ENCODE measurements around the gene ACTG1. TPM values are rescaled to one million over a fixed set of nuclear protein-coding genes. Genes with fewer than 3 reads are reported as not detected.
A peak's percentile ranks its signal among the peaks of the same experiment; 100 is the strongest.
"Not testable (repeated sequence)": the region's sequence is repeated elsewhere in the genome, so short reads cannot be mapped to it uniquely, and the experiment has no call there.

The ACTG1 gene
- total and polyA plus RNA-seq, 9 of the 15 experiments (the other 6 are each of a cell fraction or from before 2014, with no cell fraction given) = 224 to 1,775 (median 568) TPM

DNA sequence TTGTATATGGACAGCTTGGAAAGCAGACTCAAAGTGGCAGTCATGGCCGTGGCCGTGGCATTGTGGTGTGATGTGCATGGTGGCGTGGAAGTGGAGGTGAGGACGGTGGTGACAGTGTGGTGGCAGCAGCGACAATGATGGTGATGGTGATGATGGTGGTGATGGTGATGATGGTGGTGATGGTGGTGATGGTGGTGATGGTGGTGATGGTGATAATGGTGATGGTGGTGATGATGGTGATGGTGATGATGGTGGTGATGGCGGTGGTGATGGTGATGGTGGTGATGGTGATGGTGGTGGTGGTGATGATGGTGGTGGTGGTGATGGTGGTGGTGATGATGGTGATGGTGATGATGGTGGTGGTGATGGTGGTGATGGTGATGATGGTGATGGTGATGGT is 18.4 kb upstream of the ACTG1 start:
- CTCF ChIA-PET (ENCODE audit: low intra/inter-chr PET ratio); H4K20me1 ChIP-seq (replicated peaks; ENCODE audit: control insufficient read depth, insufficient read depth, low read length); ATAC-seq; H3K36me3 ChIP-seq (ENCODE audit: control insufficient read depth, insufficient read depth, low read length); BruUV-seq (replicated peaks); H3K4me2 ChIP-seq (ENCODE audit: insufficient read depth, low read length); H3K9me3 ChIP-seq (replicated peaks; ENCODE audit: control insufficient read depth, insufficient read depth, low read depth, low read length); intact Hi-C loops (cut with micrococcal nuclease); H3K9ac ChIP-seq (ENCODE audit: insufficient read depth in 1 of 2, low read depth in 2 of 2, low read length in 2 of 2); H3K9me1 ChIP-seq (ENCODE audit: control insufficient read depth, insufficient read depth, low read length); in situ Hi-C loops (cut with MboI); H2AFZ ChIP-seq (ENCODE audit: low read depth, low read length); H3K79me2 ChIP-seq (ENCODE audit: control insufficient read depth, insufficient read depth, low read length); H3K4me3 ChIP-seq; DNase-seq (ENCODE audit: extremely low read depth in 1 of 4, low spot score in 3 of 4); H3K27ac ChIP-seq (ENCODE audit: extremely low read depth, low read depth, low read length): not testable (repeated sequence)
- POLR2A ChIA-PET = interaction anchor here (0.6 to 1.1 kb wide), 3 partner anchors 12 to 280 kb away, joined by 3 to 6 read pairs (median 4); partner anchors contain the start of gene ACTG1
- peaks cover 0 to 24% of the 10 kb centered on the region in 2 experiments; a peak in 3 of 5 replicates for H3K27me3 ChIP-seq (ENCODE audit: control insufficient read depth in 2 of 2, insufficient read depth in 2 of 2, low read length in 2 of 2)
- 84% methylated on average over 5 of the region's 6 CpGs for WGBS (ENCODE audit: insufficient coverage, low coverage, missing lambda C conversion rate)
- peaks cover 0 to 49% of the 10 kb centered on the region in 2 experiments; a peak in 2 of 5 replicates for H3K4me1 ChIP-seq (replicated peaks in 1 of 2; ENCODE audit: control insufficient read depth in 2 of 2, insufficient read depth in 2 of 2, low read length in 2 of 2)
- peak; percentile 70 for FAIRE-seq
- 0 out of 2 replicates have a peak, but pooled peaks have one; percentile 45 for TF ChIP-seq POLR2A (conservative IDR thresholded peaks at IDR 0.05)
- TF ChIP-seq ZKSCAN1 (IDR thresholded peaks at IDR 0.05; ENCODE audit: low read depth, low read length) = peak; percentile 35; the same call in 1 of the 2 replicates

DNA sequence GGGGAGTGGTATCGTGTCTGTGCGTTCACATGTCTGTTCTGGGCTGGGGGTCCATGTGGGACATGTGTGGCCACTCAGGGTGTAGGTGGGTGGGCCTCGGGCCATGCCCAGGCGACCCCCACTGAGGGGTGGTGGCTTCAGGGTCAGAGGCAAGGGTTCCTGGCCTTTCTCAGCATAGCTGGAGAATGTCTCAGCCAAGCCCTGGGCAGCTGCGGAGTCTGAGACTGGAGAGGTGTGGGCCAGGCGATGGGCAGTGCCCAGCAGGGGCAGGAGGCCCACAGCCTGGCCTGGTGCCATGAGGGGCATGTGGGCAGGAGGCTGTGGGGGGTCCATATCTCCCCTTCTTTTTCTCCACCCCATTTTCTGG is 16.8 kb upstream of the ACTG1 start:
- BruUV-seq (replicated peaks) = no TSS peak
- no peak for FAIRE-seq
- 31% methylated on average over 6 of the region's 6 CpGs for whole genome bisulfite sequencing (ENCODE audit: insufficient coverage, low coverage, missing lambda C conversion rate)
- CTCF ChIA-PET (ENCODE audit: low intra/inter-chr PET ratio) = no interaction called here
- POLR2A ChIA-PET = interaction anchor here (1.6 kb wide), 1 partner anchor 9 kb away, joined by 8 read pairs; no protein-coding TSS in a partner anchor
- Histone ChIP-seq H3K4me2 (ENCODE audit: insufficient read depth, low read length) (no peak overlapping the region), H3K9me3 (replicated peaks; ENCODE audit: control insufficient read depth, insufficient read depth, low read depth, low read length) (0 out of 2 replicates have a peak, but pooled peaks cover 2% of the 10 kb centered on the region), H2AFZ (ENCODE audit: low read depth, low read length) (no peak overlapping the region), H3K27me3 (ENCODE audit: control insufficient read depth in 2 of 2, insufficient read depth in 2 of 2, low read length in 2 of 2) (peaks cover 0 to 34% of the 10 kb centered on the region in 2 experiments; a peak in 3 of 5 replicates), H4K20me1 (replicated peaks; ENCODE audit: control insufficient read depth, insufficient read depth, low read length) (no peaks in the 10 kb centered on the region), H3K4me1 (replicated peaks in 1 of 2; ENCODE audit: control insufficient read depth in 2 of 2, insufficient read depth in 2 of 2, low read length in 2 of 2) (peaks cover 0 to 56% of the 10 kb centered on the region in 2 experiments; a peak in 2 of 5 replicates), H3K27ac (ENCODE audit: extremely low read depth, low read depth, low read length) (no peak overlapping the region), H3K4me3 (no peak overlapping the region), H3K9ac (ENCODE audit: insufficient read depth in 1 of 2, low read depth in 2 of 2, low read length in 2 of 2) (no peak overlapping the region; a peak in 1 of 4 replicates), H3K9me1 (ENCODE audit: control insufficient read depth, insufficient read depth, low read length) (no peaks in the 10 kb centered on the region), H3K36me3 (ENCODE audit: control insufficient read depth, insufficient read depth, low read length) (no peaks in the 10 kb centered on the region), H3K79me2 (ENCODE audit: control insufficient read depth, insufficient read depth, low read length) (no peaks in the 10 kb centered on the region)
- ATAC-seq = no peak
- DNase-seq (ENCODE audit: extremely low read depth in 1 of 4, low spot score in 3 of 4) = no peak
- in situ Hi-C loops (cut with MboI) = no loop called here
- intact Hi-C loops (cut with micrococcal nuclease) = no loop called here
- TF ChIP-seq, protein P1, sequence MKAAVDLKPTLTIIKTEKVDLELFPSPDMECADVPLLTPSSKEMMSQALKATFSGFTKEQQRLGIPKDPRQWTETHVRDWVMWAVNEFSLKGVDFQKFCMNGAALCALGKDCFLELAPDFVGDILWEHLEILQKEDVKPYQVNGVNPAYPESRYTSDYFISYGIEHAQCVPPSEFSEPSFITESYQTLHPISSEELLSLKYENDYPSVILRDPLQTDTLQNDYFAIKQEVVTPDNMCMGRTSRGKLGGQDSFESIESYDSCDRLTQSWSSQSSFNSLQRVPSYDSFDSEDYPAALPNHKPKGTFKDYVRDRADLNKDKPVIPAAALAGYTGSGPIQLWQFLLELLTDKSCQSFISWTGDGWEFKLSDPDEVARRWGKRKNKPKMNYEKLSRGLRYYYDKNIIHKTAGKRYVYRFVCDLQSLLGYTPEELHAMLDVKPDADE (conservative IDR thresholded peaks at IDR 0.05; ENCODE audit: control insufficient read depth, low read depth, low read length) = no peak
- TF ChIP-seq BRCA1 (IDR thresholded peaks at IDR 0.05) (no peak), BRCA1 (CRISPR knock-in tag; IDR thresholded peaks at IDR 0.05) (no peak), POLR2G (IDR thresholded peaks at IDR 0.05; ENCODE audit: low read depth, low read length) (no peak; the same call in 1 of the 2 replicates), COPS2 (conservative IDR thresholded peaks at IDR 0.05) (no peak), ZNF830 (CRISPR knock-in tag; IDR thresholded peaks at IDR 0.05) (no peak), MBD2 (IDR thresholded peaks at IDR 0.05; ENCODE audit: borderline replicate concordance, low read depth) (no peak), ZNF133 (CRISPR knock-in tag; IDR thresholded peaks at IDR 0.05) (no peak), POLR2H (tag; IDR thresholded peaks at IDR 0.05; ENCODE audit: low read depth) (no peak), ETV1 (tag; conservative IDR thresholded peaks at IDR 0.05; ENCODE audit: low read depth) (no peak)
- TF ChIP-seq, protein P2, sequence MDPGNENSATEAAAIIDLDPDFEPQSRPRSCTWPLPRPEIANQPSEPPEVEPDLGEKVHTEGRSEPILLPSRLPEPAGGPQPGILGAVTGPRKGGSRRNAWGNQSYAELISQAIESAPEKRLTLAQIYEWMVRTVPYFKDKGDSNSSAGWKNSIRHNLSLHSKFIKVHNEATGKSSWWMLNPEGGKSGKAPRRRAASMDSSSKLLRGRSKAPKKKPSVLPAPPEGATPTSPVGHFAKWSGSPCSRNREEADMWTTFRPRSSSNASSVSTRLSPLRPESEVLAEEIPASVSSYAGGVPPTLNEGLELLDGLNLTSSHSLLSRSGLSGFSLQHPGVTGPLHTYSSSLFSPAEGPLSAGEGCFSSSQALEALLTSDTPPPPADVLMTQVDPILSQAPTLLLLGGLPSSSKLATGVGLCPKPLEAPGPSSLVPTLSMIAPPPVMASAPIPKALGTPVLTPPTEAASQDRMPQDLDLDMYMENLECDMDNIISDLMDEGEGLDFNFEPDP (CRISPR knock-in tag; IDR thresholded peaks at IDR 0.05) = no peak
- TF ChIP-seq, protein P3, sequence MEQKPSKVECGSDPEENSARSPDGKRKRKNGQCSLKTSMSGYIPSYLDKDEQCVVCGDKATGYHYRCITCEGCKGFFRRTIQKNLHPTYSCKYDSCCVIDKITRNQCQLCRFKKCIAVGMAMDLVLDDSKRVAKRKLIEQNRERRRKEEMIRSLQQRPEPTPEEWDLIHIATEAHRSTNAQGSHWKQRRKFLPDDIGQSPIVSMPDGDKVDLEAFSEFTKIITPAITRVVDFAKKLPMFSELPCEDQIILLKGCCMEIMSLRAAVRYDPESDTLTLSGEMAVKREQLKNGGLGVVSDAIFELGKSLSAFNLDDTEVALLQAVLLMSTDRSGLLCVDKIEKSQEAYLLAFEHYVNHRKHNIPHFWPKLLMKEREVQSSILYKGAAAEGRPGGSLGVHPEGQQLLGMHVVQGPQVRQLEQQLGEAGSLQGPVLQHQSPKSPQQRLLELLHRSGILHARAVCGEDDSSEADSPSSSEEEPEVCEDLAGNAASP (IDR thresholded peaks at IDR 0.05) = no peak

All from K562 (cell line).